ENCODE results near the gene B3GALNT2.
A peak's percentile ranks its signal among the peaks of the same experiment; 100 is the strongest.

B3GALNT2 gene

DNA sequence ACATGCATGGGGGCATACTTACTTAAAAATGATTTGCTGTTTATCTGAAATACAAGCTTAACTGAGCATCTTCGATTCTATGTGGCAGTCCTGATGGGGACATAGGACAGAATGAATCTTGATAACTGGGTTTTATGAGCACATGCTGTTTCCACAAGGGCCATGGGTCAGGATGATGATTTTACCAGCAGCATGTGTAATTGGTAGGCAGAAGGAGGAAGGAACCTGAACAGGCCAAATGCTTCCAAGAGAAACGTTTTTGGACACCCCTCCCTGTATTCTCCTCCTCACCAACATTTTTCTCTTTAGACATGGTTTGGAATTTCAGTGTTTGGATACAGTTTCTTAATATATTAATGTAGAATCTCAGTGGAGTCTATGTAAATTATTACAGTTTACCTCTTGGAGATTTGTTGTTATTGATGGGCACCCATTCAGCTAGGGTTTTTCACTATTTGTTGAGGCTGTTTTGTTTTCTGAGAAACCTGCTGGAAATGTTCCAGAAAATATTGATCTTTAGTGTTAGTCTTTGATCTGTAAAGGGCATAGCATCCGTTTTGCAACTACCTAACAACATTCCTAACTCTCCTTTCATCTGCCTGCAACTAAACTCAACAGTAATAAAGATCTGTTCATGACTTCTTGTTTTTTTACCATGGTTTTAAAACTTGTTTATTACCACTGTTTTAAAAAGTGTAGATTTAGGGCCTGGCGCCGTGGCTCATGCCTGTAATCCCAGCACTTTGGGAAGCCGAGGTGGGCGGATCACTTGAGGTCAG, 95.0 kb downstream of the B3GALNT2 start (continued):
- TF ChIP-seq, protein P1, sequence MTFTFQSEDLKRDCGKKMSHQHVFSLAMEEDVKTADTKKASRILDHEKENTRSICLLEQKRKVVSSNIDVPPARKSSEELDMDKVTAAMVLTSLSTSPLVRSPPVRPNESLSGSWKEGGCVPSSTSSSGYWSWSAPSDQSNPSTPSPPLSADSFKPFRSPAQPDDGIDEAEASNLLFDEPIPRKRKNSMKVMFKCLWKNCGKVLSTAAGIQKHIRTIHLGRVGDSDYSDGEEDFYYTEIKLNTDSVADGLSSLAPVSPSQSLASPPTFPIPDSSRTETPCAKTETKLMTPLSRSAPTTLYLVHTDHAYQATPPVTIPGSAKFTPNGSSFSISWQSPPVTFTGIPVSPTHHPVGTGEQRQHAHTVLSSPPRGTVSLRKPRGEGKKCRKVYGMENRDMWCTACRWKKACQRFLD (tag by site-specific recombination; IDR thresholded peaks at IDR 0.05): no peak
- TF ChIP-seq ZNF155 (tag by site-specific recombination; IDR thresholded peaks at IDR 0.05) (no peak), ZNF10 (tag by site-specific recombination; IDR thresholded peaks at IDR 0.05) (no peak)

DNA sequence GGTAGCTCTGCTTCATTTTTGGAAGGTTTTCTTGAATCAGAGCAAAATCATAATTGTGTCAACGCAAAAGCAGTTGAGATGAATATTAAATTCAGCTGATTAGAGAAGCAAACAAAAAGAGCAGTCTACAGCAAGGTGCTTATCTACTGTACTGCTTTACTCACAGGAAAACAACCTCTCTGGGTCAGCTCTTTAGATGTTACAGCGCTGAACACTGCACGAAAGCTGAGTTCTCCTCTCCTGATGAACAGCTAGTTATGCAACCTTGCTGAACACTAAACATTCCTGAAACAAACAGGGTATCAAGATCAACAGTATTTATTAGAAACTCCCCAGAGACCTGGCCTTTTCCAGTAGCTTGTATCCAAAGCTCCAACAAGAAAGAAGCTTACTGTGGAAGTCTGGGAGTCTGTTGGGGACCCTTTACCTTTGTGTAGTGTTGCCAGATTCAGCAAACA, 95.7 kb downstream of the B3GALNT2 start:
- H3K36me3 ChIP-seq (ENCODE audit: control insufficient read depth in 2 of 2, insufficient read depth in 1 of 2, low read length in 2 of 2): peaks cover 0 to 2% of the 10 kb centered on the region in 2 experiments; a peak in 2 of 3 replicates
- H3K27ac ChIP-seq (ENCODE audit: extremely low read depth, low read depth, low read length): 0 out of 2 replicates have a peak overlapping the region, but pooled peaks have one; percentile 6
- ChIA-PET POLR2A (interaction anchor here (0.7 to 2.0 kb wide), 5 partner anchors 41 to 95 kb away, joined by 3 to 9 read pairs (median 5); partner anchors contain the start of genes ARID4B, GGPS1 and TBCE), CTCF (interaction anchor here (0.9 to 1.4 kb wide), 4 partner anchors 8 to 156 kb away, joined by 4 to 14 read pairs (median 4); partner anchors contain the start of gene GGPS1)
- H3K4me3 ChIP-seq (ENCODE audit: low read depth, low read length): no peak overlapping the region
- peaks cover 25% of the 10 kb centered on the region for H3K4me1 ChIP-seq (ENCODE audit: control insufficient read depth, insufficient read depth, low read length)
- H3K9me3 ChIP-seq (ENCODE audit: control insufficient read depth, insufficient read depth, low read depth, low read length): no peaks in the 10 kb centered on the region
- TF ChIP-seq, protein P2, sequence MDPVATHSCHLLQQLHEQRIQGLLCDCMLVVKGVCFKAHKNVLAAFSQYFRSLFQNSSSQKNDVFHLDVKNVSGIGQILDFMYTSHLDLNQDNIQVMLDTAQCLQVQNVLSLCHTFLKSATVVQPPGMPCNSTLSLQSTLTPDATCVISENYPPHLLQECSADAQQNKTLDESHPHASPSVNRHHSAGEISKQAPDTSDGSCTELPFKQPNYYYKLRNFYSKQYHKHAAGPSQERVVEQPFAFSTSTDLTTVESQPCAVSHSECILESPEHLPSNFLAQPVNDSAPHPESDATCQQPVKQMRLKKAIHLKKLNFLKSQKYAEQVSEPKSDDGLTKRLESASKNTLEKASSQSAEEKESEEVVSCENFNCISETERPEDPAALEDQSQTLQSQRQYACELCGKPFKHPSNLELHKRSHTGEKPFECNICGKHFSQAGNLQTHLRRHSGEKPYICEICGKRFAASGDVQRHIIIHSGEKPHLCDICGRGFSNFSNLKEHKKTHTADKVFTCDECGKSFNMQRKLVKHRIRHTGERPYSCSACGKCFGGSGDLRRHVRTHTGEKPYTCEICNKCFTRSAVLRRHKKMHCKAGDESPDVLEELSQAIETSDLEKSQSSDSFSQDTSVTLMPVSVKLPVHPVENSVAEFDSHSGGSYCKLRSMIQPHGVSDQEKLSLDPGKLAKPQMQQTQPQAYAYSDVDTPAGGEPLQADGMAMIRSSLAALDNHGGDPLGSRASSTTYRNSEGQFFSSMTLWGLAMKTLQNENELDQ (tag by site-specific recombination; IDR thresholded peaks at IDR 0.05; ENCODE audit: low read depth): no peak
- TF ChIP-seq, protein P3, sequence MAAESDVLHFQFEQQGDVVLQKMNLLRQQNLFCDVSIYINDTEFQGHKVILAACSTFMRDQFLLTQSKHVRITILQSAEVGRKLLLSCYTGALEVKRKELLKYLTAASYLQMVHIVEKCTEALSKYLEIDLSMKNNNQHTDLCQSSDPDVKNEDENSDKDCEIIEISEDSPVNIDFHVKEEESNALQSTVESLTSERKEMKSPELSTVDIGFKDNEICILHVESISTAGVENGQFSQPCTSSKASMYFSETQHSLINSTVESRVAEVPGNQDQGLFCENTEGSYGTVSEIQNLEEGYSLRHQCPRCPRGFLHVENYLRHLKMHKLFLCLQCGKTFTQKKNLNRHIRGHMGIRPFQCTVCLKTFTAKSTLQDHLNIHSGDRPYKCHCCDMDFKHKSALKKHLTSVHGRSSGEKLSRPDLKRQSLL (tag by site-specific recombination; IDR thresholded peaks at IDR 0.05): no peak
- TF ChIP-seq, protein P4, sequence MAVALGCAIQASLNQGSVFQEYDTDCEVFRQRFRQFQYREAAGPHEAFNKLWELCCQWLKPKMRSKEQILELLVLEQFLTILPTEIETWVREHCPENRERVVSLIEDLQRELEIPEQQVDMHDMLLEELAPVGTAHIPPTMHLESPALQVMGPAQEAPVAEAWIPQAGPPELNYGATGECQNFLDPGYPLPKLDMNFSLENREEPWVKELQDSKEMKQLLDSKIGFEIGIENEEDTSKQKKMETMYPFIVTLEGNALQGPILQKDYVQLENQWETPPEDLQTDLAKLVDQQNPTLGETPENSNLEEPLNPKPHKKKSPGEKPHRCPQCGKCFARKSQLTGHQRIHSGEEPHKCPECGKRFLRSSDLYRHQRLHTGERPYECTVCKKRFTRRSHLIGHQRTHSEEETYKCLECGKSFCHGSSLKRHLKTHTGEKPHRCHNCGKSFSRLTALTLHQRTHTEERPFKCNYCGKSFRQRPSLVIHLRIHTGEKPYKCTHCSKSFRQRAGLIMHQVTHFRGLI (tag by site-specific recombination; IDR thresholded peaks at IDR 0.05): no peak
- TF ChIP-seq ZNF629 (tag by site-specific recombination; IDR thresholded peaks at IDR 0.05) (no peak), KLF16 (tag by site-specific recombination; IDR thresholded peaks at IDR 0.05) (no peak), PRDM1 (tag by site-specific recombination; IDR thresholded peaks at IDR 0.05) (no peak), ZNF510 (tag by site-specific recombination; IDR thresholded peaks at IDR 0.05; ENCODE audit: insufficient replicate concordance) (no peak), SP3 (tag by site-specific recombination; IDR thresholded peaks at IDR 0.05) (no peak), ZNF23 (tag by site-specific recombination; IDR thresholded peaks at IDR 0.05; ENCODE audit: borderline replicate concordance) (no peak), ZSCAN30 (tag by site-specific recombination; IDR thresholded peaks at IDR 0.05) (0 out of 2 replicates have a peak, but pooled peaks have one; percentile 8), ZSCAN16 (tag by site-specific recombination; IDR thresholded peaks at IDR 0.05) (no peak), ZNF433 (tag by site-specific recombination; IDR thresholded peaks at IDR 0.05; ENCODE audit: low read depth) (no peak), ZNF248 (tag by site-specific recombination; IDR thresholded peaks at IDR 0.05) (no peak), BCL11B (tag by site-specific recombination; IDR thresholded peaks at IDR 0.05; ENCODE audit: low read depth) (no peak), ZFP41 (tag by site-specific recombination; IDR thresholded peaks at IDR 0.05; ENCODE audit: borderline replicate concordance) (no peak), ZNF214 (tag by site-specific recombination; IDR thresholded peaks at IDR 0.05; ENCODE audit: borderline replicate concordance) (no peak), ZNF701 (tag by site-specific recombination; IDR thresholded peaks at IDR 0.05) (no peak)
- TF ChIP-seq, protein P5, sequence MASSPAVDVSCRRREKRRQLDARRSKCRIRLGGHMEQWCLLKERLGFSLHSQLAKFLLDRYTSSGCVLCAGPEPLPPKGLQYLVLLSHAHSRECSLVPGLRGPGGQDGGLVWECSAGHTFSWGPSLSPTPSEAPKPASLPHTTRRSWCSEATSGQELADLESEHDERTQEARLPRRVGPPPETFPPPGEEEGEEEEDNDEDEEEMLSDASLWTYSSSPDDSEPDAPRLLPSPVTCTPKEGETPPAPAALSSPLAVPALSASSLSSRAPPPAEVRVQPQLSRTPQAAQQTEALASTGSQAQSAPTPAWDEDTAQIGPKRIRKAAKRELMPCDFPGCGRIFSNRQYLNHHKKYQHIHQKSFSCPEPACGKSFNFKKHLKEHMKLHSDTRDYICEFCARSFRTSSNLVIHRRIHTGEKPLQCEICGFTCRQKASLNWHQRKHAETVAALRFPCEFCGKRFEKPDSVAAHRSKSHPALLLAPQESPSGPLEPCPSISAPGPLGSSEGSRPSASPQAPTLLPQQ (tag by site-specific recombination; IDR thresholded peaks at IDR 0.05): no peak
- TF ChIP-seq, protein P6, sequence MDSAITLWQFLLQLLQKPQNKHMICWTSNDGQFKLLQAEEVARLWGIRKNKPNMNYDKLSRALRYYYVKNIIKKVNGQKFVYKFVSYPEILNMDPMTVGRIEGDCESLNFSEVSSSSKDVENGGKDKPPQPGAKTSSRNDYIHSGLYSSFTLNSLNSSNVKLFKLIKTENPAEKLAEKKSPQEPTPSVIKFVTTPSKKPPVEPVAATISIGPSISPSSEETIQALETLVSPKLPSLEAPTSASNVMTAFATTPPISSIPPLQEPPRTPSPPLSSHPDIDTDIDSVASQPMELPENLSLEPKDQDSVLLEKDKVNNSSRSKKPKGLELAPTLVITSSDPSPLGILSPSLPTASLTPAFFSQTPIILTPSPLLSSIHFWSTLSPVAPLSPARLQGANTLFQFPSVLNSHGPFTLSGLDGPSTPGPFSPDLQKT (IDR thresholded peaks at IDR 0.05; ENCODE audit: borderline replicate concordance, low read depth, low read length): no peak
- TF ChIP-seq, protein P7, sequence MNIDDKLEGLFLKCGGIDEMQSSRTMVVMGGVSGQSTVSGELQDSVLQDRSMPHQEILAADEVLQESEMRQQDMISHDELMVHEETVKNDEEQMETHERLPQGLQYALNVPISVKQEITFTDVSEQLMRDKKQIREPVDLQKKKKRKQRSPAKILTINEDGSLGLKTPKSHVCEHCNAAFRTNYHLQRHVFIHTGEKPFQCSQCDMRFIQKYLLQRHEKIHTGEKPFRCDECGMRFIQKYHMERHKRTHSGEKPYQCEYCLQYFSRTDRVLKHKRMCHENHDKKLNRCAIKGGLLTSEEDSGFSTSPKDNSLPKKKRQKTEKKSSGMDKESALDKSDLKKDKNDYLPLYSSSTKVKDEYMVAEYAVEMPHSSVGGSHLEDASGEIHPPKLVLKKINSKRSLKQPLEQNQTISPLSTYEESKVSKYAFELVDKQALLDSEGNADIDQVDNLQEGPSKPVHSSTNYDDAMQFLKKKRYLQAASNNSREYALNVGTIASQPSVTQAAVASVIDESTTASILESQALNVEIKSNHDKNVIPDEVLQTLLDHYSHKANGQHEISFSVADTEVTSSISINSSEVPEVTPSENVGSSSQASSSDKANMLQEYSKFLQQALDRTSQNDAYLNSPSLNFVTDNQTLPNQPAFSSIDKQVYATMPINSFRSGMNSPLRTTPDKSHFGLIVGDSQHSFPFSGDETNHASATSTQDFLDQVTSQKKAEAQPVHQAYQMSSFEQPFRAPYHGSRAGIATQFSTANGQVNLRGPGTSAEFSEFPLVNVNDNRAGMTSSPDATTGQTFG (tag by site-specific recombination; IDR thresholded peaks at IDR 0.05; ENCODE audit: borderline replicate concordance): no peak
